ENCODE data around the gene ADPRH.

DNA sequence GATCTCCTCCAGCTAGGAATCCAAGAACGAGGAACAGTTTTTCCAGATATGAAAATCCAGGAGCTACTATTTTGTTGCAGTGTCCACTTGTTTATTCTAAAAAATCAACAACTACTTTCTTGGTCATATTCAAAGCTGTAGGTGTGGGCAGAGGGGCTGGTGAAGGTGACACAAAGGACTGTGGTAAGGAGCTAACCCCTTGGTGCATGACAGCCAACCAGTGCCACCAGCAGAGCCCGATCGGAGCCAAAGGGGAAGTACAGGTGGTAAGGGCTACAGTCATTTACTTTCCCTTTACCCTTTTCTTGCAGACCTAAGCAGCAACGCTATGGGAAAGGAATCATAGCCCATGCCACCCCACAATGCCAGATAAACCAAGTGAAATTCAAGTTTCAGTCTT, 49.1 kb downstream of the ADPRH start:
- TF ChIP-seq, protein P1, sequence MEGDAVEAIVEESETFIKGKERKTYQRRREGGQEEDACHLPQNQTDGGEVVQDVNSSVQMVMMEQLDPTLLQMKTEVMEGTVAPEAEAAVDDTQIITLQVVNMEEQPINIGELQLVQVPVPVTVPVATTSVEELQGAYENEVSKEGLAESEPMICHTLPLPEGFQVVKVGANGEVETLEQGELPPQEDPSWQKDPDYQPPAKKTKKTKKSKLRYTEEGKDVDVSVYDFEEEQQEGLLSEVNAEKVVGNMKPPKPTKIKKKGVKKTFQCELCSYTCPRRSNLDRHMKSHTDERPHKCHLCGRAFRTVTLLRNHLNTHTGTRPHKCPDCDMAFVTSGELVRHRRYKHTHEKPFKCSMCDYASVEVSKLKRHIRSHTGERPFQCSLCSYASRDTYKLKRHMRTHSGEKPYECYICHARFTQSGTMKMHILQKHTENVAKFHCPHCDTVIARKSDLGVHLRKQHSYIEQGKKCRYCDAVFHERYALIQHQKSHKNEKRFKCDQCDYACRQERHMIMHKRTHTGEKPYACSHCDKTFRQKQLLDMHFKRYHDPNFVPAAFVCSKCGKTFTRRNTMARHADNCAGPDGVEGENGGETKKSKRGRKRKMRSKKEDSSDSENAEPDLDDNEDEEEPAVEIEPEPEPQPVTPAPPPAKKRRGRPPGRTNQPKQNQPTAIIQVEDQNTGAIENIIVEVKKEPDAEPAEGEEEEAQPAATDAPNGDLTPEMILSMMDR (conservative IDR thresholded peaks at IDR 0.05; ENCODE audit: low read length) = no peak
- no peak for TF ChIP-seq EZH2phosphoT487 (IDR thresholded peaks at IDR 0.05; ENCODE audit: borderline replicate concordance)

Data from Loucy (cell line).